Cardiac fibroblast (primary cell): Measurements from ENCODE around the gene FAM89A.

Experiments used
- DNase-seq, 2 donors: peaks; one replicate each; pipeline versions ENCODE4 v3.0.0 to v3.0.0-alpha.2; 2010; ENCODE audit warnings: low read depth in 2 of 2
- H3K4me3 ChIP-seq, 2 donors: replicated peaks in 1 of 2; 1 replicate in 1 of 2; 2 replicates in 1 of 2; pipeline ENCODE4 v1.5.1; 2011; ENCODE audit warnings: low read depth in 2 of 2, low read length in 2 of 2, mild to moderate bottlenecking in 2 of 2, moderate library complexity in 1 of 2
- CTCF ChIP-seq: IDR thresholded peaks from one replicate; pipeline ENCODE4 v1.5.1; 2011; ENCODE audit warnings: low read depth, mild to moderate bottlenecking, low read length, inconsistent platforms

The FAM89A gene

GRCh38 chr1:231075020-231075419 lies 35.0 kb upstream of the FAM89A start:
- H3K4me3 ChIP-seq, result no peak overlapping the region
- no peak for TF ChIP-seq CTCF
- DNase-seq, result no peak

GRCh38 chr1:231074046-231074445 lies 34.0 kb upstream of the FAM89A start:
- no peak overlapping the region for H3K4me3 ChIP-seq
- no peak for DNase-seq
- no peak for TF ChIP-seq CTCF

- no peak overlapping the region for H3K4me3 ChIP-seq
- no peak for DNase-seq
- no peak for TF ChIP-seq CTCF
Observed at GRCh38 chr1:231073331-231073730, 33.3 kb upstream of the FAM89A start.

GRCh38 chr1:231072502-231073094 lies 32.5 kb upstream of the FAM89A start:
- H3K4me3 ChIP-seq, result no peak overlapping the region
- TF ChIP-seq CTCF, result no peak
- no peak for DNase-seq

- DNase-seq, result no peak
- TF ChIP-seq CTCF, result no peak
Observed at GRCh38 chr1:231072041-231072440, 32.0 kb upstream of the FAM89A start.

GRCh38 chr1:231070758-231071444 lies 30.8 kb upstream of the FAM89A start:
- peak in 1 of 2 donors; percentile 3 for DNase-seq
- no peak for TF ChIP-seq CTCF
- H3K4me3 ChIP-seq, result no peak overlapping the region

More at GRCh38 chr1:231072041-231072440, 32.0 kb upstream of the FAM89A start:
- H3K4me3 ChIP-seq, result no peak overlapping the region
